Immature natural killer cell (primary cell): ENCODE measurements around the gene SLC35D1. TPM values are rescaled to one million over a fixed set of nuclear protein-coding genes. Genes with fewer than 3 reads are reported as not detected.
"Not testable (repeated sequence)": the region's sequence is repeated elsewhere in the genome, so short reads cannot be mapped to it uniquely, and the experiment has no call there.

Experiments used
- DNase-seq, 3 donors: peaks; one replicate each; pipeline ENCODE4 v3.0.0; 2022; ENCODE audit warnings: mixed read lengths in 1 of 3
- H3K27ac Mint-ChIP-seq, 6 donors: one replicate each; pipeline ENCODE4 v1.8.0; 2020; ENCODE audit warnings: mixed read lengths in 6 of 6, mild to moderate bottlenecking in 5 of 6, inconsistent platforms in 4 of 6, moderate library complexity in 3 of 6
- H3K27me3 Mint-ChIP-seq, 3 donors: one replicate each; pipeline ENCODE4 v1.8.0; 2020 to 2021; ENCODE audit warnings: low read depth in 3 of 3, mild to moderate bottlenecking in 3 of 3, mixed read lengths in 3 of 3, moderate library complexity in 3 of 3, inconsistent platforms in 1 of 3
- H3K36me3 Mint-ChIP-seq, 3 donors: one replicate each; pipeline ENCODE4 v1.8.0; 2020; ENCODE audit warnings: mixed read lengths in 3 of 3, inconsistent platforms in 2 of 3, mild to moderate bottlenecking in 2 of 3
- H3K4me1 Mint-ChIP-seq, 2 donors: one replicate each; pipeline ENCODE4 v1.8.0; 2020; ENCODE audit warnings: inconsistent platforms in 2 of 2, mild to moderate bottlenecking in 2 of 2, mixed read lengths in 2 of 2, moderate library complexity in 1 of 2
- H3K4me3 Mint-ChIP-seq, 5 donors: one replicate each; pipeline ENCODE4 v1.8.0; 2020; ENCODE audit warnings: mild to moderate bottlenecking in 5 of 5, mixed read lengths in 5 of 5, inconsistent platforms in 3 of 5, moderate library complexity in 3 of 5
- H3K9me3 Mint-ChIP-seq, 6 donors: one replicate each; pipeline ENCODE4 v1.8.0; 2020; ENCODE audit warnings: mild to moderate bottlenecking in 6 of 6, mixed read lengths in 6 of 6, inconsistent platforms in 4 of 6, moderate library complexity in 3 of 6
- polyA plus RNA-seq, 3 donors: library from polyadenylated mRNA; unstranded; fragments of 300-500 nt; fragmentation: Illumina TruSeq; gene quantifications; one replicate each; pipeline ENCODE4 v1.2.3, GENCODE V29; 2021

The SLC35D1 gene
- polyA plus RNA-seq: 1 to 10 TPM; 1.2 to 3.7 (median 3.1) TPM

- peak; percentile 79 to 85 (median 79) for DNase-seq
- Mint-ChIP-seq H3K4me3 (peak within 1 kb of the TSS; percentile 87 to 95 (median 91)), H3K4me1 (peaks cover 25 to 47% of the 10 kb centered on the region in 2 donors), H3K27me3 (peaks cover 0 to 3% (median 2%) of the 10 kb centered on the region in 3 donors), H3K9me3 (no peaks in the 10 kb centered on the region), H3K36me3 (peaks cover 8 to 12% (median 8%) of the 10 kb centered on the region in 3 donors), H3K27ac (peak within 1 kb of the TSS; percentile 69 to 96 (median 95))
These were observed at the start of gene SLC35D1 for GRCh38 chr1:67053785-67054772. Gene SLC35D1, minus strand, starts transcription at chr1:67054148. Its CDS starts 135 bp downstream, at chr1:67054013.

GRCh38 chr1:67103548-67103947 is 49.6 kb upstream of the SLC35D1 start:
- no peaks in the 10 kb centered on the region for H3K9me3 Mint-ChIP-seq
- no peak overlapping the region for H3K4me3 Mint-ChIP-seq
- H3K27me3 Mint-ChIP-seq: peaks cover 2 to 8% (median 5%) of the 10 kb centered on the region in 3 donors
- H3K4me1 Mint-ChIP-seq: peaks cover 0 to 8% of the 10 kb centered on the region in 2 donors
- H3K36me3 Mint-ChIP-seq: no peaks in the 10 kb centered on the region
- no peak overlapping the region for H3K27ac Mint-ChIP-seq
- no peak for DNase-seq

- Mint-ChIP-seq H3K4me3 (no peak overlapping the region), H3K36me3 (no peaks in the 10 kb centered on the region), H3K9me3 (no peaks in the 10 kb centered on the region), H3K27ac (no peak overlapping the region), H3K27me3 (peaks cover 4 to 5% (median 5%) of the 10 kb centered on the region in 3 donors), H3K4me1 (peaks cover 0 to 8% of the 10 kb centered on the region in 2 donors)
- no peak for DNase-seq
These were observed 46.9 kb upstream of the SLC35D1 start for GRCh38 chr1:67100833-67101232.

- Mint-ChIP-seq H3K4me1 (peaks cover 0 to 8% of the 10 kb centered on the region in 2 donors), H3K36me3 (no peaks in the 10 kb centered on the region), H3K4me3 (no peak overlapping the region), H3K27ac (no peak overlapping the region), H3K27me3 (peaks cover 4 to 8% (median 6%) of the 10 kb centered on the region in 3 donors), H3K9me3 (no peaks in the 10 kb centered on the region)
- DNase-seq: no peak
These were observed 43.4 kb upstream of the SLC35D1 start for GRCh38 chr1:67097305-67097704.

GRCh38 chr1:67094191-67094590 is 40.2 kb upstream of the SLC35D1 start:
- no peaks in the 10 kb centered on the region for H3K36me3 Mint-ChIP-seq
- H3K4me1 Mint-ChIP-seq: no peaks in the 10 kb centered on the region
- no peak overlapping the region for H3K4me3 Mint-ChIP-seq
- H3K27me3 Mint-ChIP-seq: peaks cover 4 to 6% (median 4%) of the 10 kb centered on the region in 3 donors
- H3K27ac Mint-ChIP-seq: no peak overlapping the region
- DNase-seq: no peak
- H3K9me3 Mint-ChIP-seq: peaks cover 0 to 1% (median 0%) of the 10 kb centered on the region in 6 donors

GRCh38 chr1:67089685-67090208 is 35.8 kb upstream of the SLC35D1 start:
- no peak for DNase-seq
- Mint-ChIP-seq H3K4me3 (no peak overlapping the region), H3K36me3 (no peaks in the 10 kb centered on the region), H3K4me1 (no peaks in the 10 kb centered on the region), H3K27me3 (peaks cover 0 to 8% (median 7%) of the 10 kb centered on the region in 3 donors), H3K27ac (no peak overlapping the region), H3K9me3 (peaks cover 0 to 3% (median 0%) of the 10 kb centered on the region in 6 donors)

GRCh38 chr1:67088440-67088839 is 34.5 kb upstream of the SLC35D1 start:
- Mint-ChIP-seq H3K9me3 (peaks cover 0 to 3% (median 0%) of the 10 kb centered on the region in 6 donors), H3K4me1 (no peaks in the 10 kb centered on the region), H3K36me3 (no peaks in the 10 kb centered on the region), H3K27me3 (peaks cover 0 to 8% (median 7%) of the 10 kb centered on the region in 3 donors), H3K4me3 (no peak overlapping the region), H3K27ac (no peak overlapping the region)
- DNase-seq: no peak

- Mint-ChIP-seq H3K4me1 (no peaks in the 10 kb centered on the region), H3K27ac (no peak overlapping the region), H3K27me3 (peaks cover 0 to 5% (median 2%) of the 10 kb centered on the region in 3 donors), H3K36me3 (no peaks in the 10 kb centered on the region), H3K4me3 (no peak overlapping the region), H3K9me3 (peaks cover 0 to 3% (median 0%) of the 10 kb centered on the region in 6 donors)
- DNase-seq: no peak
These were observed 31.4 kb upstream of the SLC35D1 start for GRCh38 chr1:67085326-67085725.

- Mint-ChIP-seq H3K27ac (no peak overlapping the region), H3K4me3 (no peak overlapping the region), H3K36me3 (no peaks in the 10 kb centered on the region), H3K4me1 (no peaks in the 10 kb centered on the region), H3K27me3 (peaks cover 0 to 5% (median 2%) of the 10 kb centered on the region in 3 donors), H3K9me3 (peaks cover 0 to 3% (median 0%) of the 10 kb centered on the region in 6 donors)
- no peak for DNase-seq
These were observed 30.9 kb upstream of the SLC35D1 start for GRCh38 chr1:67084765-67085318.

- Mint-ChIP-seq H3K27me3 (peaks cover 0 to 4% (median 0%) of the 10 kb centered on the region in 3 donors), H3K4me3 (no peak overlapping the region), H3K4me1 (no peaks in the 10 kb centered on the region), H3K36me3 (no peaks in the 10 kb centered on the region), H3K27ac (no peak overlapping the region), H3K9me3 (peaks cover 0 to 6% (median 1%) of the 10 kb centered on the region in 6 donors)
- DNase-seq: no peak
These were observed 24.3 kb upstream of the SLC35D1 start for GRCh38 chr1:67078291-67078690.

GRCh38 chr1:67077593-67077992 is 23.6 kb upstream of the SLC35D1 start:
- DNase-seq: no peak
- Mint-ChIP-seq H3K9me3 (peaks cover 3 to 13% (median 5%) of the 10 kb centered on the region in 6 donors), H3K27me3 (peaks cover 0 to 5% (median 2%) of the 10 kb centered on the region in 3 donors), H3K27ac (no peak overlapping the region), H3K4me3 (no peak overlapping the region), H3K4me1 (no peaks in the 10 kb centered on the region), H3K36me3 (peaks cover 0 to 3% (median 0%) of the 10 kb centered on the region in 3 donors)

GRCh38 chr1:67072749-67073148 is 18.8 kb upstream of the SLC35D1 start:
- no peak for DNase-seq
- Mint-ChIP-seq H3K9me3 (peaks cover 7 to 15% (median 10%) of the 10 kb centered on the region in 6 donors), H3K27ac (no peak overlapping the region), H3K4me1 (no peaks in the 10 kb centered on the region), H3K36me3 (peaks cover 0 to 8% (median 3%) of the 10 kb centered on the region in 3 donors), H3K27me3 (peaks cover 0 to 16% (median 2%) of the 10 kb centered on the region in 3 donors), H3K4me3 (no peak overlapping the region)

- not testable (repeated sequence) for H3K4me1 Mint-ChIP-seq, H3K27ac Mint-ChIP-seq, DNase-seq, H3K36me3 Mint-ChIP-seq, H3K4me3 Mint-ChIP-seq
- Mint-ChIP-seq H3K27me3 (peaks cover 0 to 15% (median 4%) of the 10 kb centered on the region in 3 donors), H3K9me3 (peaks cover 6 to 13% (median 7%) of the 10 kb centered on the region in 6 donors)
These were observed 13.7 kb upstream of the SLC35D1 start for GRCh38 chr1:67067655-67068054.
